ENCODE results near the gene LRRC56.

DNA sequence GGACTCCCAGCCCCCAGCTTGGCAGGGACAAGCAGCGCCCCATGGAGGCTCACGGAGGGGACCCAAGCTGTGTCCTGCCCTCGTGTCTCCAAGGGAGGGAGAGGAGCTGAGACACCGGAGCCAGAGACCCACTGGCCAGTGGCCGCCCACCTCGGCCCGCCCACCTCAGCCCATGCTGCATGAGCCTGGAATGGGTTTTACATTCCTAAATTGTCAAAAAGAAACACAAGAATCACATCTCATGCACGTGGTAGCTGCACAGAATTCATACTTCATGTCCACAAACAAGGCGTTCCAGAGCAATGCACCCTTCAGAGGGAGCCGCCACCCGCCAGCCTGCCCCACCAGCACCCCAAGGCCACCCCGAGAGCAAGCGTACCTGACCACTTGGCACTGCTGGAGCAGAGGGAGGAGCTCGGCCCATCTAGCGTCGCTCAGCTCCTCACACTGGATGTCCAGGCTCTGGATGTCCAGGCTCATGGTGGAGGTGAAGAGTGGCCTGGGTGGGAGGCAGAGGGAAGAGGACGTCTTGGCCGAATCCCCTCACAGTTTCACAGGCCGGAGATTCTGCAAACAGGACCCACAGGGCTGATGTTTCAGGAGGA, 35.5 kb upstream of the LRRC56 start:
- TF ChIP-seq, protein P1, sequence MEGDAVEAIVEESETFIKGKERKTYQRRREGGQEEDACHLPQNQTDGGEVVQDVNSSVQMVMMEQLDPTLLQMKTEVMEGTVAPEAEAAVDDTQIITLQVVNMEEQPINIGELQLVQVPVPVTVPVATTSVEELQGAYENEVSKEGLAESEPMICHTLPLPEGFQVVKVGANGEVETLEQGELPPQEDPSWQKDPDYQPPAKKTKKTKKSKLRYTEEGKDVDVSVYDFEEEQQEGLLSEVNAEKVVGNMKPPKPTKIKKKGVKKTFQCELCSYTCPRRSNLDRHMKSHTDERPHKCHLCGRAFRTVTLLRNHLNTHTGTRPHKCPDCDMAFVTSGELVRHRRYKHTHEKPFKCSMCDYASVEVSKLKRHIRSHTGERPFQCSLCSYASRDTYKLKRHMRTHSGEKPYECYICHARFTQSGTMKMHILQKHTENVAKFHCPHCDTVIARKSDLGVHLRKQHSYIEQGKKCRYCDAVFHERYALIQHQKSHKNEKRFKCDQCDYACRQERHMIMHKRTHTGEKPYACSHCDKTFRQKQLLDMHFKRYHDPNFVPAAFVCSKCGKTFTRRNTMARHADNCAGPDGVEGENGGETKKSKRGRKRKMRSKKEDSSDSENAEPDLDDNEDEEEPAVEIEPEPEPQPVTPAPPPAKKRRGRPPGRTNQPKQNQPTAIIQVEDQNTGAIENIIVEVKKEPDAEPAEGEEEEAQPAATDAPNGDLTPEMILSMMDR (IDR thresholded peaks at IDR 0.05; ENCODE audit: low read depth, low read length, missing input control): no peak
- TF ChIP-seq, protein P2, sequence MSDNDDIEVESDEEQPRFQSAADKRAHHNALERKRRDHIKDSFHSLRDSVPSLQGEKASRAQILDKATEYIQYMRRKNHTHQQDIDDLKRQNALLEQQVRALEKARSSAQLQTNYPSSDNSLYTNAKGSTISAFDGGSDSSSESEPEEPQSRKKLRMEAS (IDR thresholded peaks at IDR 0.05): no peak
- TF ChIP-seq SP1 (IDR thresholded peaks at IDR 0.05) (no peak), EGR1 (IDR thresholded peaks at IDR 0.05; ENCODE audit: low read depth in 2 of 2) (no peak), RXRA (IDR thresholded peaks at IDR 0.05) (no peak), NR2F2 (IDR thresholded peaks at IDR 0.05) (no peak), RAD21 (IDR thresholded peaks at IDR 0.05) (no peak), YY1 (IDR thresholded peaks at IDR 0.05) (no peak)
- TF ChIP-seq, protein P3, sequence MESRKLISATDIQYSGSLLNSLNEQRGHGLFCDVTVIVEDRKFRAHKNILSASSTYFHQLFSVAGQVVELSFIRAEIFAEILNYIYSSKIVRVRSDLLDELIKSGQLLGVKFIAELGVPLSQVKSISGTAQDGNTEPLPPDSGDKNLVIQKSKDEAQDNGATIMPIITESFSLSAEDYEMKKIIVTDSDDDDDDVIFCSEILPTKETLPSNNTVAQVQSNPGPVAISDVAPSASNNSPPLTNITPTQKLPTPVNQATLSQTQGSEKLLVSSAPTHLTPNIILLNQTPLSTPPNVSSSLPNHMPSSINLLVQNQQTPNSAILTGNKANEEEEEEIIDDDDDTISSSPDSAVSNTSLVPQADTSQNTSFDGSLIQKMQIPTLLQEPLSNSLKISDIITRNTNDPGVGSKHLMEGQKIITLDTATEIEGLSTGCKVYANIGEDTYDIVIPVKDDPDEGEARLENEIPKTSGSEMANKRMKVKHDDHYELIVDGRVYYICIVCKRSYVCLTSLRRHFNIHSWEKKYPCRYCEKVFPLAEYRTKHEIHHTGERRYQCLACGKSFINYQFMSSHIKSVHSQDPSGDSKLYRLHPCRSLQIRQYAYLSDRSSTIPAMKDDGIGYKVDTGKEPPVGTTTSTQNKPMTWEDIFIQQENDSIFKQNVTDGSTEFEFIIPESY (IDR thresholded peaks at IDR 0.05): no peak
- TF ChIP-seq, protein P4, sequence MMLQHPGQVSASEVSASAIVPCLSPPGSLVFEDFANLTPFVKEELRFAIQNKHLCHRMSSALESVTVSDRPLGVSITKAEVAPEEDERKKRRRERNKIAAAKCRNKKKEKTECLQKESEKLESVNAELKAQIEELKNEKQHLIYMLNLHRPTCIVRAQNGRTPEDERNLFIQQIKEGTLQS (IDR thresholded peaks at IDR 0.05): no peak
- TF ChIP-seq, protein P5, sequence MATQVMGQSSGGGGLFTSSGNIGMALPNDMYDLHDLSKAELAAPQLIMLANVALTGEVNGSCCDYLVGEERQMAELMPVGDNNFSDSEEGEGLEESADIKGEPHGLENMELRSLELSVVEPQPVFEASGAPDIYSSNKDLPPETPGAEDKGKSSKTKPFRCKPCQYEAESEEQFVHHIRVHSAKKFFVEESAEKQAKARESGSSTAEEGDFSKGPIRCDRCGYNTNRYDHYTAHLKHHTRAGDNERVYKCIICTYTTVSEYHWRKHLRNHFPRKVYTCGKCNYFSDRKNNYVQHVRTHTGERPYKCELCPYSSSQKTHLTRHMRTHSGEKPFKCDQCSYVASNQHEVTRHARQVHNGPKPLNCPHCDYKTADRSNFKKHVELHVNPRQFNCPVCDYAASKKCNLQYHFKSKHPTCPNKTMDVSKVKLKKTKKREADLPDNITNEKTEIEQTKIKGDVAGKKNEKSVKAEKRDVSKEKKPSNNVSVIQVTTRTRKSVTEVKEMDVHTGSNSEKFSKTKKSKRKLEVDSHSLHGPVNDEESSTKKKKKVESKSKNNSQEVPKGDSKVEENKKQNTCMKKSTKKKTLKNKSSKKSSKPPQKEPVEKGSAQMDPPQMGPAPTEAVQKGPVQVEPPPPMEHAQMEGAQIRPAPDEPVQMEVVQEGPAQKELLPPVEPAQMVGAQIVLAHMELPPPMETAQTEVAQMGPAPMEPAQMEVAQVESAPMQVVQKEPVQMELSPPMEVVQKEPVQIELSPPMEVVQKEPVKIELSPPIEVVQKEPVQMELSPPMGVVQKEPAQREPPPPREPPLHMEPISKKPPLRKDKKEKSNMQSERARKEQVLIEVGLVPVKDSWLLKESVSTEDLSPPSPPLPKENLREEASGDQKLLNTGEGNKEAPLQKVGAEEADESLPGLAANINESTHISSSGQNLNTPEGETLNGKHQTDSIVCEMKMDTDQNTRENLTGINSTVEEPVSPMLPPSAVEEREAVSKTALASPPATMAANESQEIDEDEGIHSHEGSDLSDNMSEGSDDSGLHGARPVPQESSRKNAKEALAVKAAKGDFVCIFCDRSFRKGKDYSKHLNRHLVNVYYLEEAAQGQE (IDR thresholded peaks at IDR 0.05): no peak

All from liver (tissue), 3 donors.